Ovary (tissue), 9 donors: ENCODE results near the gene ZSCAN20. TPM values are rescaled to one million over a fixed set of nuclear protein-coding genes. Genes with fewer than 3 reads are reported as not detected.

ENCODE experiments used
- DNase-seq, 5 donors: peaks; one replicate each; pipeline ENCODE4 v3.0.0-alpha.2; 2019 to 2020
- H3K27ac ChIP-seq, 2 donors: fragments of 200-600 bp; one replicate each; pipeline versions ENCODE4 v1.5.1 to v1.8.0; 2019 to 2022
- H3K27me3 ChIP-seq: fragments of 200-600 bp; one replicate; pipeline ENCODE4 v1.8.0; 2022
- H3K36me3 ChIP-seq: fragments of 200-600 bp; sonication (generic); one replicate; pipeline ENCODE4 v1.5.1; 2019
- H3K4me1 ChIP-seq: one replicate; pipeline ENCODE4 v1.8.1; 2013; ENCODE audit warnings: mild to moderate bottlenecking, moderate library complexity; ENCODE audit not compliant: insufficient read depth
- H3K4me3 ChIP-seq: fragments of 200-600 bp; sonication (generic); one replicate; pipeline ENCODE4 v1.5.1; 2017
- H3K9me3 ChIP-seq, 2 donors: fragments of 200-600 bp in 1 of 2; sonication (generic) in 1 of 2; one replicate each; pipeline versions ENCODE4 v1.5.1 to v1.8.1; 2013 to 2019; ENCODE audit warnings: mild to moderate bottlenecking in 1 of 2, moderate library complexity in 1 of 2
- EP300 ChIP-seq: sonication (generic); formaldehyde crosslinking; IDR thresholded peaks from one replicate; pipeline ENCODE4 v1.6.1; 2017; ENCODE audit warnings: antibody characterized with exemption
- POLR2A ChIP-seq: fragments of 450-650 bp; IDR thresholded peaks from one replicate; pipeline ENCODE4 v1.6.1; 2017; ENCODE audit warnings: antibody characterized with exemption, mild to moderate bottlenecking, moderate library complexity
- WGBS, 3 donors: extraction: QIAGEN DNeasy Blood & Tissue Kit in 1 of 3; methylation state at CpG; one replicate each; pipeline versions ENCODE4 v1.1.5 to v1.1.7; 2013 to 2017; 5-methylcytosine and 5-hydroxymethylcytosine counted together
- intact Hi-C, 4 donors: fragments of 100-400 bp; cut with DNase I; formaldehyde crosslinking; loops; one replicate each; pipeline versions ENCODE4 v1.11.0 to v1.15.1; 2022 to 2023
- polyA plus RNA-seq, 2 donors: library from polyadenylated mRNA; stranded (reverse); fragments of 200-250 nt in 1 of 2; fragments of 350-450 nt in 1 of 2; fragmentation: Illumina TruSeq in 1 of 2; extraction: RNeasy Lipid Tissue Mini Kit (QIAGEN cat#74804) in 1 of 2; gene quantifications; one replicate each; pipeline ENCODE4 v1.2.3, GENCODE V29; 2013 to 2014
- total RNA-seq, 7 donors: library from RNA; depleted of rRNA in 2 of 7; stranded (reverse); fragments of >200 nt in 2 of 7; fragmentation: NEBNext Ultra II Directional in 3 of 7; extraction: Animal tissue kit (Norgen Biotek cat#: 25700) in 3 of 7; gene quantifications; one replicate each; pipeline versions ENCODE4 v1.1.0 to v1.2.4, GENCODE V29; 2016 to 2023
- TF ChIP-seq, protein P1 (sequence below), 3 donors: fragments of 450-650 bp in 2 of 3; fragments of 200-600 bp in 1 of 3; IDR thresholded peaks; one replicate each; pipeline versions ENCODE4 v1.5.1 to v1.8.0; 2016 to 2022; ENCODE audit warnings: antibody characterized with exemption in 3 of 3, mild to moderate bottlenecking in 1 of 3
- donor health status: DM: no; HTN: no; CAD: no; lungs with moderate emphysema.
- donor health status: DM: no; HTN: no; CAD: no.
- donor health status: Bipolar disorder and iron deficiency.
- donor health status: DM: yes; HTN: yes; CAD: no.
- donor health status: DM: no; HTN: no; CAD: no.
- donor health status: DM: yes; HTN: yes; CAD: no.

Gene ZSCAN20
- total and polyA plus RNA-seq, 9 donors: 1.9 to 8.3 (median 6.2) TPM

DNA sequence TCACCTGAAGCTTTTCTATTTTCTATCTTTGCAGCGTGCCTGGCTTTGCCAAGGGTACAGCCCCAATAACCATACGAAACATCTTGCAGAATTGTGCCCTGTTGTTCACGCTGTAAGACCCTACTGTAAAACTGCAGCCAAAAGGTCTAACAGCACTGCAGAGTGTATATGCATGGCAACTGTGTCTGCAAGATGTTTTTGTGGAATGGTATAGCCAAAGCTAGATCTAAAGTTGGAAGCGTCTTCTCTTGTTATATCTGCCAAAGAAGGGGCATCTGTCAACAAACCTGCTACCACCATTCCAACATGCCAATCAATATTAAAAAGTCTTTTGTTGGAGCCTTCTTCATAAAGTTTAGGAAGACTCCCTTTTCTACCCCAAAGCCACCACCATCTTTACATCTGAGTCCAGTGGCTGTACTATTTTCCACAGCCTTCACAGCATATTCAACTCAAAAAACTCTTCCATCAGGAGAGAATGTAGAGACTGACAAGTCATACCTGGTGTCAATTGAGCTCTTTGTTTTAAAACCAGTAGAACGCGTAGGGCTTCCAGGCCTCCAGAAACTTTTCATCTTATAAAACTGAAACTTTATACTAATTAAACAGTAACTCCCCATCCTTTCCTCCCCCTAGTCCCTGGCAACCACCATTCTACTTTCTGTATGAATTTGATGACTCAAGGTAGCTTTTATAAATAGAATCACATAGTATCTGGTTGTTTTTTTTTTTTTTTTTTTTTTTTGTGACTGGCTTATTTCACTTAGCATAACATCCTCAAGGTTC lies 40.0 kb downstream of the ZSCAN20 start:
- intact Hi-C loops: no loop called here
- no peaks in the 10 kb centered on the region for H3K9me3 ChIP-seq
- no peaks in the 10 kb centered on the region for H3K36me3 ChIP-seq
- H3K4me3 ChIP-seq: no peak overlapping the region
- H3K4me1 ChIP-seq: peaks cover 7% of the 10 kb centered on the region
- no peak overlapping the region for H3K27ac ChIP-seq
- H3K27me3 ChIP-seq: no peaks in the 10 kb centered on the region
- TF ChIP-seq, protein P1, sequence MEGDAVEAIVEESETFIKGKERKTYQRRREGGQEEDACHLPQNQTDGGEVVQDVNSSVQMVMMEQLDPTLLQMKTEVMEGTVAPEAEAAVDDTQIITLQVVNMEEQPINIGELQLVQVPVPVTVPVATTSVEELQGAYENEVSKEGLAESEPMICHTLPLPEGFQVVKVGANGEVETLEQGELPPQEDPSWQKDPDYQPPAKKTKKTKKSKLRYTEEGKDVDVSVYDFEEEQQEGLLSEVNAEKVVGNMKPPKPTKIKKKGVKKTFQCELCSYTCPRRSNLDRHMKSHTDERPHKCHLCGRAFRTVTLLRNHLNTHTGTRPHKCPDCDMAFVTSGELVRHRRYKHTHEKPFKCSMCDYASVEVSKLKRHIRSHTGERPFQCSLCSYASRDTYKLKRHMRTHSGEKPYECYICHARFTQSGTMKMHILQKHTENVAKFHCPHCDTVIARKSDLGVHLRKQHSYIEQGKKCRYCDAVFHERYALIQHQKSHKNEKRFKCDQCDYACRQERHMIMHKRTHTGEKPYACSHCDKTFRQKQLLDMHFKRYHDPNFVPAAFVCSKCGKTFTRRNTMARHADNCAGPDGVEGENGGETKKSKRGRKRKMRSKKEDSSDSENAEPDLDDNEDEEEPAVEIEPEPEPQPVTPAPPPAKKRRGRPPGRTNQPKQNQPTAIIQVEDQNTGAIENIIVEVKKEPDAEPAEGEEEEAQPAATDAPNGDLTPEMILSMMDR (IDR thresholded peaks at IDR 0.05): no peak
- no peak for TF ChIP-seq EP300
- no peak for TF ChIP-seq POLR2A
- no peak for DNase-seq
- 78 to 84% (median 78%) methylated on average over 6 of the region's 6 CpGs for WGBS, 3 donors

DNA sequence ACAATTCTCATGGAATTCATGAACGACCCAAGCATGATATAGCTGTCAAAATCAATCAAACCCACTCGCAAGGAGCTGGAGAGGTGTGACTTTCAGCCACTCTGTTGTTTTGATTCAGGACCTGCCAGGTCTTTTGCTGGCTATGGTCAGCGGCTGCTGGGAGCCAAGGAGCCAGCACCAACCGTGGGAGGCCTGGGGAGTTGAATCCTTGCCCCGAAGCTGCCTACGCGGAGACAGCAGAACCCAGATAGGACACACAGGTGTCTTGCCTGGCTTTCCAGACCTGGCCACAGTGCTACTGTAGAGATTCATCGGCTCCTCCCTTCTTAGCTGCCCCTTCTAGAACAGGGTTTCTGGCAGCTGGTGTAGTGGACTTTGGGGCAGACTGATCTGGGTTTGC lies 42.7 kb downstream of the ZSCAN20 start:
- DNase-seq: no peak
- TF ChIP-seq, protein P1 (IDR thresholded peaks at IDR 0.05): no peak
- no peak for TF ChIP-seq EP300
- no peak for TF ChIP-seq POLR2A
- intact Hi-C loops: no loop called here
- no peaks in the 10 kb centered on the region for H3K9me3 ChIP-seq
- no peaks in the 10 kb centered on the region for H3K27me3 ChIP-seq
- H3K4me3 ChIP-seq: no peak overlapping the region
- no peaks in the 10 kb centered on the region for H3K36me3 ChIP-seq
- peaks cover 12% of the 10 kb centered on the region for H3K4me1 ChIP-seq
- H3K27ac ChIP-seq: no peak overlapping the region
- WGBS, 3 donors: 61 to 68% (median 63%) methylated on average over 8 of the region's 8 CpGs

DNA sequence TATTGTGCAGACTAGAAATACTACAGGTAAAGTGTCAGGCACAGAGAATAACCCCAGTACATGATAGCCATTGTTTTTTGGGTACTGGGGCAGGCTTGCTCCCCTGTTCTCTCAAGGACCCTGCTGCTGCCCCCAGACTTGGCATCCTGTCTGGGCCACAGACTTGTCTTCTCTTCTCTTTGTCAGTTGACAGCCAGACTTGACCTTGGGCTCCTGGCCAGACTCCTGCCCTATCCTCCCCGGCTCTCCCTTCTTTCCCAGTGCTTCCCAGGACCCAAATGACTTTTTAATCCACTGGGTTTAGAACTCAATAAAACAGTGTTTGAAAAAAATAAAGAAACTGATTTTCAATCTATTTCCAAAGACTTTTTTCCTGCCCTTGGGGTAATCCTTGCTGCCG lies 43.2 kb downstream of the ZSCAN20 start:
- Histone ChIP-seq H3K27ac (no peak overlapping the region), H3K9me3 (no peaks in the 10 kb centered on the region), H3K27me3 (no peaks in the 10 kb centered on the region), H3K4me1 (peaks cover 12% of the 10 kb centered on the region), H3K4me3 (no peak overlapping the region), H3K36me3 (no peaks in the 10 kb centered on the region)
- no peak for DNase-seq
- TF ChIP-seq, protein P1 (IDR thresholded peaks at IDR 0.05): no peak
- TF ChIP-seq POLR2A: no peak
- TF ChIP-seq EP300: no peak
- intact Hi-C loops: no loop called here
- whole genome bisulfite sequencing, 3 donors: 11 to 28% (median 23%) methylated on average over 2 of the region's 2 CpGs

DNA sequence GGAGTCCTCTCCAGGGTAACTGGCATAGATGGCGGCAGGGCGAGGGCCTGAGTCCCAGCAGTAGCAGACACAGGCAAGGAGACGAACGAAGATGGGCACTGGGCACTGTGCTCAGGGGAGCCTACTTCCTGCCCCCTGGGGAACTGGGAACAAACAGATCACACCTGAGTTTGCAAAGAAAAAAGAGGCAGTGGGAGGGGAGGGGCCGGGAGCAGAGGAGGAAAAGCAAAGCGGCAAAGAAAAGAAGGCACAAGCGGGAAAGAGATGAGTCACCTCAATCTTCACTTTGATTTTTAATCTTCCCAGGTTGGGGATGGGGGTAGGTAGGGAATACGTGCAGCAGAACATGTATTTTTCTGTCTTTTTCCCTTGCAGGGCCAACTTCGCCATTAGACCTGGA lies 44.0 kb downstream of the ZSCAN20 start:
- no peaks in the 10 kb centered on the region for H3K27me3 ChIP-seq
- no peaks in the 10 kb centered on the region for H3K36me3 ChIP-seq
- no peak overlapping the region for H3K4me3 ChIP-seq
- 94 to 95% (median 94%) methylated on average over 9 of the region's 9 CpGs for WGBS, 3 donors
- peaks cover 12% of the 10 kb centered on the region for H3K4me1 ChIP-seq
- H3K9me3 ChIP-seq: no peaks in the 10 kb centered on the region
- no peak for DNase-seq
- H3K27ac ChIP-seq: no peak overlapping the region
- intact Hi-C loops: no loop called here
- TF ChIP-seq EP300: no peak
- TF ChIP-seq, protein P1 (IDR thresholded peaks at IDR 0.05): no peak
- TF ChIP-seq POLR2A: no peak
